Measurements from ENCODE around the gene COL4A4.
"Not testable (repeated sequence)": the region's sequence is repeated elsewhere in the genome, so short reads cannot be mapped to it uniquely, and the experiment has no call there.

The COL4A4 gene

DNA sequence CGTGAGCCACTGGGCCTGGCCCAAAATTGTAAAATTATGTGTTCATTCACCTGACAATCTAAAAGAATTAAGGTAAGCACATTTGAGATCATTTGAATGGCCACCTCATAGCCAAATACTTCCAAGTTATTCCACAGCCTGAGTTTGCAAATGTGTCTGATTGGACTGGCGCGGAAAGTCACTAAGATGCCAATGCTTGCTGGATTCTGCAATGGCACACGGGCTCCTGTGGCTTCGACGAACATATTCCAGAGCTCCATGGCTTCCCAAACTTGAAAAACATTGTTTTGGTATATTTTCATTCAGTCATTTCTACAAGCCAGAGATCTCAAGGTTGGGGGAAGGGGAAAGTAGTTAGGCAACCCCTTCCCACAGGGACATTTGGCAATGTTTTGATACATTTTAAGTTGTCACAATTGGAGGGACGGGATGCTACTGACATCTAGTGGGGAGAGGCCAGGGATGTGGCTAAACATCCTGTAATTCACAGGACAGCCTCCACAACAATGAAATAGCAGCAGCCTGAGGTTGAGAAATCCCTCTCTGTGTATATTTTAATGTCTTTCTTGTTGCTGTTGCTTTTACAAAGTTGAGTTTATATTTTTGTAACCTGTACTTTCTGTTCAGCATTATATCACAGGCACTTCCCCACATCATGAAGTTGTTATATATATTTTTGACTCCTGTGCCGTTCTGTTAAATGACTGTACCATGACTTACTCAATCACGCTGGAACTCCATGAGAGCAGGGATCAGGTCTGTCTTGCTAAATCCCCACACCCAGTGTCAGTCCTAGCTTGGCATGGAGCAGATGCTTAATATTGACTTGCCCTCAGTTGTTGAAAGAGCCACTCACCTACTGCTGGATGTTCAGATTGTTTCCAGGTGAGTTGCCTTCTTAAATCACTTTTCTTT, 56.9 kb downstream of the COL4A4 start:
- no peak for DNase-seq

DNA sequence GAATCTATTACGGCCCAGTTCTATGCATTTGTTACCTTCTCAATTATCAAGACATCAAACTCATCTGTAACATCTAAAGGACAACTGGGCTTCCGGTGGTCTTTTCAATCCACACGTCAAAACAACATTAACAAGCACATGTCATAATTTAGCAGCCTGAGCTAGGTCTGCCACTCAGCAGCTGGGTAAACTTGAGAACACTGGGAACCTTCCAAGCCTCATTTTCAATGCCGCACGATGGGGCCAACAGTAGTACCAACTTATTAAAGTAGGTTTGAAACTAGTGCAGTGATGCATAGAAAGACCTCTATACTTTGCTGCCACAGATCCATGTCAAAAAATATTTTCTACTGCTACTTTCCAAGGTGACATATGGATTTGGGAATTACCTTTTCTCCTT, 60.4 kb downstream of the COL4A4 start:
- DNase-seq: no peak

DNA sequence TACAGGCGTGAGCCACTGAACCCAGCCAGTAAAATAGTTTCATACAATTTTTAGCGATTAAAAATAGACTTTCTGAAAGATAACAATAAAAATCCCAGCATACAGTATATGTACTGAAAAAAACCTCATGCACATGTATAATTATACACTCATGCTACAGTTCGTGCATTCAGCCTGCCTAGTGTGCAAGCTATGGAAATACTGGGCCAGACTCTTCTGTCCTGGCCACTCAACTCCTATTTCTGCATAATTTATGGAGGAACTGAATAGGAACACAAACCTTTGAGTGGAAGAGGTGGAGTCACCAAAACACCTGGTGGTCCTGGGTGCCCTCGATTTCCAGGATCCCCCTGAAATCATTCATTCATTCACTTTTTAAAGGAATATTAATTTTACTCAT, 64.7 kb downstream of the COL4A4 start:
- no peak for DNase-seq

DNA sequence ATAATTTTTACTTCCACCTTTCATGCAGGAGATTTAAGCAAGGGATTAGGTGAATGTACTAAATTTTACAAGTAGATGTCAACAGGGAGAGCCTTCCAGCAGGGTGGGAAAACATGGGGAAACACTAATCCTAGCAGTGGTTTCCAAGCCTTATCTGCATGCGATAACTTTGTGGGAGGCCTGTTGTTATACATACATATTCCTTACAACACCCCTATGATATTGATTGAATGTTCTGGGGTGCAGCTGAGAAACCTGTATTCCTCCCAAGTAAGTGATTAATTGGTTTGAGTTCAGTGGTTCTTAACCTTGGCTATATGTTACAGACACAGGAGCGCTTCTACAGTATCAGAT, 65.9 kb downstream of the COL4A4 start:
- DNase-seq: no peak

DNA sequence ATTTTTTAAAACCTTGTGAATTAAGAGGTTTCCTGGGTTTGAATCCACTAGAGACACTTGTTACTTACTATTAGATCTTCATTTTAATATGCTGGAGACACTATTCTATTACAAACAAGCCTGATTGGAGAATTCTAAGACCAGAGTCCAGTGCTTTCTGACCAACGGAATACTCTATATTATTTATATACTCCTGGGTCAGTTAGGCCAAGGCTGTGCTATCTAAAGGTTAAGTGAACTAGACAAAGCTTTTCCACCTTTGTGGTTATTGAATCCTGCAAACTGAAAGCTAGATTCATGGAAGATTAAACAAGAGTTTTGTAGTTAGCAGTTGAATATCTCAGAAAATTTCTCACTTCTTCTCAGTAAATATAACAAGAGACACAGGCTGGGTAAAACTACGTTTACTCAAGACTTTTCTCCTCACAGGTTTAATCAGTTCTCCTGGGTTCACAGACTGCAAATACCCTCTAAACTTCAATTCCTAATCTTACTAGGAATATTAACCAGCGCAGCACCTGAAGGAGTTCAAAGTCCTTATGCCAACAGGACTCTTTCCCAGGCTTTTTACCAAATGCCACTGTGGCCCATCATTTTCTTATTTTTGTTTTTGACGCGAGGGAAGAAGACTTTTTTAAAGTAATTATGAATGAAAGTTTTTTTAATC, 66.4 kb downstream of the COL4A4 start:
- DNase-seq: no peak

DNA sequence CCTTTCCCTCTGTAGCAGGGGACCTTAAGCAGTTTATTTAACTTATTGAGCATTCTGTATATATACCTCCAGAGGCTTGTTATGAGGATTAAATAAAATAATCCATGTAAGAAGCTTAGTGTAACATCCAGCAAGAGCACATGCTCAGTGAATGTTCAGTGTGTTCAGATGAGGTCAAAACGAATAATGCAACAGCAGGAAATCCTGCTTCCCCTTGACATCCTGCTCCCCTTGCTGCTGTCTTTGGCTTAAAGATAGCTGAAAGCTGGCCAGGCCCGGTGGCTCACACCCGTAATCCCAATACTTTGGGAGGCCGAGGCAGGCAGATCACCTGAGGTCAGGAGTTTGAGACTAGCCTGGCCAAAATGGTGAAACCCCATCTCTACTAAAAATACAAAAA, 68.7 kb downstream of the COL4A4 start:
- no peak for DNase-seq

DNA sequence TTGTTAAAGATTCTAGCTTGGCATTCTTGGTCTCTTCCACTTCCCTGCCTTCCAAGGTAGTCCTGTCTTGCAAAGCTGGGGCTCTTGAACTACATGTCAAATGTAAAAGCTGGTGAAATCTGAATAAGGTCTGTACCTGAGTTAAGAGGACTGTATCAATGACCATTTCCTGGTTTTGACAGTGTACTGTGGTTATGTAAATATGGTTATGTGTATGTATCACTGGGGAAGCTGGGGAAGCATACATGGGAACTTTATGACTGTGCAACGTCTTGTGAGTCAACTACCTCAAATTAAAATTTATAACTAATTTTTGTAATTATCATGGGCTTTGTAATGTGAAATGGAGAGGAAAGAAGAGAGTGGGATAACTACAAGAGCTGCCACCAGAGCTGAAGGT, 81.7 kb downstream of the COL4A4 start:
- DNase-seq: no peak

DNA sequence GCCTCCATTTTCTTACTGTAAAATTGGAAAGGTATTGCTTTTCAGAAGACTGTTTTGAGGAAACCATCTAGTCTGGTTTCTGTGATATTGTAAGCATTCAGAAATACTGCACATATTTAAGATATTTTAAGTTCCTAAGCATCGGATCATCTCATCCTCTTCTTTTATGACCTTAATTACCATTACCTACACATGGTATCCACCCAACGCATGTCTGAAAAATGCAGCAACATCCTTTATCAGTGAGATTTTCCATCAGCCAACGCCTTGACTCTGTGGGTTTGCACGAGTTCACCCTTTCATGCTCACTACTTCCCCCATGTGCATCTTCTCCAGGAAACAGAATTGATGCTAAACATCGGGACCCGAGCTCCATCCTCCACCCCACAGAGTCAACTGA, 84.3 kb downstream of the COL4A4 start:
- no peak for DNase-seq

DNA sequence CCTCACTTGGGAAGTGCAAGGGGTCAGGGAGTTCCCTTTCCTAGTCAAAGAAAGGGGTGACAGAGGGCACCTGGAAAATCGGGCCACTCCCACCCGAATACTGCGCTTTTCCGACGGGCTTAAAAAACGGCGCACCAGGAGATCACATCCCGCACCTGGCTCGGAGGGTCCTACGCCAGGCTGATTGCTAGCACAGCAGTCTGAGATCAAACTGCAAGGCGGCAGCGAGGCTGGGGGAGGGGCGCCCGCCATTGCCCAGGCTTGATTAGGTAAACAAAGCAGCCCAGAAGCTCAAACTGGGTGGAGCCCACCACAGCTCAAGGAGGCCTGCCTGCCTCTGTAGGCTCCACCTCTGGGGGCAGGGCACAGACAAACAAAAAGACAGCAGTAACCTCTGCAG, 98.9 kb downstream of the COL4A4 start:
- DNase-seq: not testable (repeated sequence)

DNA sequence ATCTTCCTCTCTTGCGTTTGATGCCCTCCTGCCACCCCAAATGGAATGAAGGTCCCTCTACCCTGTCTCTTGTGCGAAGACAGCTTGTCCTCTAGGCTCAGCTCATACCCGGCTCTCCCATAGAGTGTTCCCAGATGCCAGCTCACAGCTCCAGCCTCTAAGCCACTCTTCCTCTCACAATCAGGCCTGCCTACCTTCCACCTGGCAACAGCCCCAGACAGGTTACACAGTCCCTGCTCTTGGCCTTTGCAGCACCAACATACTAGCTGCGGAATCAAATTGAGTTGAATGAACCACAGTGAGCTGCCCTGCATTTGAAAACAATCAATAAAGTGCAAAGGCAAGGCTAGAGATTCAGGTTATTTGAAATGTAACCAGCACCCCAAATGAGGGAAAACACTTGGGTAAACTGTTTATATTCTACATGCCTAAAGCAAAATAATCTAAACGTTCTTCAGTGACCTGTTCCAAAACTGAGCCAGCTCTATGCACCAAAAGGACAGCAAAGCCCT, 105.1 kb downstream of the COL4A4 start:
- no peak for DNase-seq

DNA sequence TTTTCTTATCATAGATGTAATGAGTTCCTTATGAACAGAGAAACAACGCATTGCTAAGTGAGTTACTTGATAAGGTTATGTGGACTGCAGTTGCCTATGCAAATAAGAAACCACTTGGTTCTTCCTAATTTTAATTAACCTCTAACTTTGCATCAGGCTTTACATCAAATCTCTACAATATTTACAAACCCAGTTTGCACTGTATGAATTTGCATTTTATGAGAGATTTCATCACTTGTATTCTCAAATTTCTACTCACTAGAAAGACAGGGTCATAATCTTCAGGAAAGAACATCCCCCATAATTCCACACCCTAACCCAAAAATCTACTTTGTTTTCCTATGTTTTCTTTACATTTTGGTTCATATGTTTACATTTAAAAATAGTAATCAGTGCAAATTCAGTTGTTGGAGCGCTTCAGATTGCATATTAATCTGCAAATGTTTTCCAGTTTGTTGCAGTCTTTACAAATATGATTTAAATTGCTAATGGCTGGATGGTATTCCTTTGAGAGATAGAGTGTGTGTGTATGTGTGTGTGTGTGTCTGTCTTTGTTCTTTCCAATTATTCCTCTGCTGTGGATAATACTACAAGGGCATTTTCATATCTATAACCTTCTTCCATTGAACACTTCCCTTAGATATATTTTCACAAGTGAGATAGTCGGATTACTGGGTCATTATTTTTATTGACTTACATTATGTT, 106.1 kb downstream of the COL4A4 start:
- no peak for DNase-seq

DNA sequence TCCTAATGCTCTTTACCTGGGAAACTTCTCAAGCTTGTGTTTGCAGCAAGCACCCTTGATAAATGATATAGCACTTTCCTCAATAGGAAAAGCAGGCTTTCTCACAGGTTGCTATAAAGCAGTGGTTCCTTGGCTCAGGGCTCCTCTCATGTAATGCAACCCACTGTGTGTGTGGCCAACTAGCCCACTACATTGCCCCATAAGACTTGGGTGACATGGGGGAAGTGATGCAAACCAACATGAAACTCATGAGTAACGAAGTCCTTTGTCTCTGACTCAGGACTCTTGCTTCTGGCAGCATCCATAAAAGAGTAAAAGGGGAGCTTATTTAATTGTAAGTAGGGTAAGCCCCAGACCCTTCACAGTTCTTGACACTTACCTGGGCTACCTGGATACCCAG, 106.9 kb downstream of the COL4A4 start:
- no peak for DNase-seq

DNA sequence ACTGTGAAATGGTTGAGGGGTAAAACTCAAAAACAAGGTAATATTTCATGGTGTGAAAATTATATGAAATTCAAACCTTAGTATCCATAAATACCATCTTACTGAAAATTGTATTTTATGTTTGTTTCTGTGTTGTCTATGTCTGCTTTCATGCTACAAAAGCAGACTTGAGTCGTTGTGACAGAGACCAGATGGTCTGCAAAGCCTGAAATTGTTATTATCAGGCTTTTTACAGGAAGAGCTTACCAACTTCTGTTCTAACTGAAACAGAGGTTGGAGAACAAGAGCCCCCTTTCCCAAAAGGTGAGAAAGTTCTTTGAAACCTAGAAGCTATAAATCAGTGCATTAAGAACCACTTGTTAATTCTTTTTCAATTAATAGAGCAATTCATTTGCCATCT, 110.0 kb downstream of the COL4A4 start:
- no peak for DNase-seq

DNA sequence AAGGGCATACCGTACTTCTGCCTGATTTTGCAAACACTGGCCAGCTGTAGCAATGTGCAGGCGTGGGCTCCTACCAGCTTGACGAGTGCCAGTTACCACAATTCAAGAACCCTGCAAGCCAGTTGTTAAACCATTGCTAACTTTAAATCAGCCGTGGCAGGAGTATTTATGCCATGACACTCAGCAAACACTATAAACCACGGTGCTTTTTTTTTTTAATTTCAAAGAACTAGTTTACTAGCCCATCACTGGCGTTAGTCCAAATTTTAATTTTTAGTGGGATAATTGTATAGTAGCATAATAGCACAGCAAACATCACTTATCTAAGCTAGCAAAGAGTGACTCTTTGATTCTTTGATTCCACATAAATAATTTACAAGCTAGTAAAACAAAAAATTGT, 111.1 kb downstream of the COL4A4 start:
- DNase-seq: peak; percentile 87

DNA sequence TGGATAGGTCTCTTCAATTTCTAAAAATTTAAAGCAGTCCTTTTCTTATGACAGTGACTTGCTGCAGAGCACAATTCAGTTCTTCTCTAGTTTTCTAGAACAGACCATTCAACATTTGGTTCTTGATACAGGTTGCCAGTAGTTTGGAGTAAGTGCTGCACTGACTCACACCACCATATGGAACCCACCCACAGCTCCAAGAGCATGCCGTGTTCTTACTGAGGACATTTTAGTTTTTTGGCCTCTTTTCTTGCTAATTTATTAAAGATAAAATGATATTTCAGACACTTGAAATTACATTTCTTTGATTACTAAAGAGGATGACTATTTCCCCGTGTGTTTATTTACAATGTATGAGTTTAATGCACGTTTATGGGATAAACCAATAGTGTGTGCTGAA, 120.0 kb downstream of the COL4A4 start:
- no peak for DNase-seq

DNA sequence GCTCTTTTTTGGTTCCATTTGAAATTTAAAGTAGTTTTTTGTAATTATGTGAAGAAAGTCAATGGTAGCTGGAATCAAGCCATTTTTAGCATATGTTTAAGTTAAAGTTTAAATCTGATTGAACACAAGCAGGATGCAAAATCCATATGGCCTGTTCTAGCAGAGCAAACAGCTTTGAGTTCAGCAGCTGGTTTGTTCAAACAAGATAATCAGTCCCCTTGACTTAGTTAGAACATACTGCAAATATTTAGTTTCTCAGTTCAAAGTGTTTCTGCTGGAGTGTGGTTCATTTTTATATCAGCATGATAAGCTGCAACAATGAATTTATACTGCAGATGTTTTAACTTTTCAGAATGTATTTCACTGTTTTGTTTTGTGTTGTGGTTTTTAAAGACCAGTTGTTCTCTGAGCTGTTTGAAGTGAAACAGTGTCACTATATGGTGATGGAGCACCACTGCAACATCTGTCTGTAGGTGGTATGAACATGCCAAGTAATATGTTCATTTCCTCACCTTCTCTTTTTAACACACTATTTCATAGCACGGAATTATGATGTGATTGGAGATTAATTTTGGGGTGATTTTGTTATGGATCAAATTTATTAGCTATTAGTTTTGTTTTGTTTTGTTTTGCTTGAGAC, 125.3 kb downstream of the COL4A4 start:
- DNase-seq: no peak

DNA sequence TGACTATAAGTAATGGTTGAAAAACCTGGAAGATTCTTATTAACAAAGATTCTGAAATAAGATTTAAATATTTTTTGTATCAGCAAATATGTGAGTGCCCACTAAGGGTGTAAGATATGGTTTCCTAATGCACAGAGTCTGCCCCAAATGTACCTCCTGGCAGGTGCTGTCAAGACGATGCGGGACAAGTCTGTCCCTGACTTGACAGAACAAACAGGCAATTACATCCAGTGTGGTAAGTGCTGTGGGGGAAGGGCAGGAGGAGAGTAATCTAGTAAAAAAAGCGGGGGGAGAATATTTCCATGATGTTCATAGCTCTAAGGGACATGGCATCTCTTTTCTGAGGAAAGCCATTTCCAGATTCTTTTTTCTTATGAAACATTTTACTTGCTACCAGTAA, 127.5 kb downstream of the COL4A4 start:
- no peak for DNase-seq

DNA sequence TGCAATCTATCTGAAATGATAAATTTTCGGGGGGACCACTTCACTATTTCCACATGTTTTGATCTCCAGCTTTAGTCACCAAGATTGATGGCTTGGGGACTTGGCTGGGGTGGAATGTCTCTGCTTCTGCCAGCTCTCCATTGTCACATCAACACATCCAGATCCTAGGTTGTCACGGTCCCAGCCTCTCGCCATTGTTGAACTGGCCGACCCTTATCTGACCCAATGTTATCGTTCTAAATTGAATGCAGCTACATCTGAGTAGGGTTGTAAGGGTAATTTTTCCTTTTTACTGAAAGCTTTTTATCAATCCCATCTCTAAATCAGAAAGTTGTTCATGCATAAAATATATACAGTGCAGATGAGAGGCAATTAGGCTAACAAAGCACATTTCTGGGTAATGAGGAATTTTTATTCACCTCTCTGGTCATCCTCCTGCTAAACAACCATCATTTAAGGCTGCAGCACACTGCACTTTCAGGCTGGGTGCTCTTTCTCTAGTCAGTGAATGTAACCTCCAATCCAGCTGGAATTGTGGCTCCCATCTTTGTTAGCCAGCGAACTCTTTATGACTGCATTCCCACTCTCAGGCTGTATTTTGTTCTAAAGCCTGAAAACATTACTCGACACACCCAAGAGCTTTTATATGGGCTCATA, 128.2 kb downstream of the COL4A4 start:
- DNase-seq: no peak

DNA sequence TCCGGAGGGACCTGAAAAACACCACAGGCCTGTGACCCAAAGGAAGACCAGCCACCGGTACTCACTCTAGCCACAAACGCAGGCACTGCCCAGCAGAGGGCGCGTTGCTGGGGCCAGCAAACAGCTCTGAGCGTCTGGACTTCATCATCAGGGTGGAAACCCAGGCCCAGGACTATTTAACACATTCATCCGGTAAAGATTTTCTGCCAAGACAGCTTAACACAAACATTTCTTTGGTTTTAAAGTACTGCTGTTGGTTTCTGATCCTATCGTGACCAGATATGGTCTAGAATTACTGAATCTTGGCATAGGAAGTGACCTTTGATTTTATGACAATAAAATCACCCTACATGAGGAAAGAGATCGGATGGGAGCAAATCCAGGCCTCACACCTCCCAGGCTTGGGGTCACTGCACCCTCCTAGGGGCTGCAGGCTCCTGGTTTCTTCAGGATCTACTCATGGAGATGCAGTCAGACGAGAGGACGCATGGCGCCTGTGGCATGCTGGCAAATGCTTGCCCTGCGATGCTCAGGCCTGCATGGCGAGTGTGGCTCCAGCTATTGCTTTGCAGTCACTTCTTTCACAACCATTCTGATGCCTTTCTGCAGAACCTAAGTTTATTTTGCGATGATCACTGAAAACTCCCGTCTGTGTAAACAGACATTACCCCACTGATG, 130.4 kb downstream of the COL4A4 start:
- no peak for DNase-seq

DNA sequence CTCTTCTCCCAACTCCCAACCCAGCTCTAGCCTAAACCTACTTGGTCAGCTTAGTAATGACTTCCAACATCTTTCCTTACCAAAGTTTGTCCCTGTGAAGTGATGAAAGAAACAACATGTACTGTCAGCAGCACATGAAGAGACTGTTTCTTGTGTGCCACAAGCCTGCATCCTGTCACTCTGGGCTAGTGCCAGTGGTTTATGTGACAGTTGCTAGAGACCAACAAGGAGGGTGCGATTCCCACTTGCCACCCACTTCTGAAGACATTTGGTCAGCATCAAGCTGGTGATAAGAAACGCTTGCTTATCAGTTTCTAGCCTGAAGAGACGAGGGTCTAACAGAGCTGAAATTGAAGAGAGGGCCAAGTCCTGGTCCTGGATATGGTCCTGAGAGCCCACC, 132.6 kb downstream of the COL4A4 start:
- no peak for DNase-seq

DNA sequence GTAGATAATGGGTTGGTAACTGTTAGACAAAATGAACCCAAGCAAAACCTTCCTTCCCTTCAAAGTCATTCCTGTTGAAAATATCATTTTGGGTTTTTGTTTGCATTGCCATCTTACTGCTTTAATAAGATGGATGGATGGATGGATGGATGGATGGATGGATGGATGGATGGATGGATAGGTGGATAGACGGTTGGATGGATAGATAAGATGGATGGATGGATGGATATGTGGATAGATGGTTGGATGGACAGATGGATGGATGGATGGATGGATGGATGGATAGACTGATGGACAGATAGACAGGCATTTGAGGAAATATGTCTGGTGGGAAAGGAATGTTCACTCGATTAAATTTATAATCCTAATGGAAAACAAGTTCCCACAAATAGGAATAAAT, 133.2 kb downstream of the COL4A4 start:
- DNase-seq: no peak

Measured in NCI-H1436 treated with DMSO at 0.1 percent for 48 hours (cell line).